Hippocampal formation (tissue), 2 donors: Measurements from ENCODE around the gene MYH9.
A peak's percentile ranks its signal among the peaks of the same experiment; 100 is the strongest.

Experiments used
- DNase-seq, 2 donors: peaks; one replicate each; lab custom pipeline; 2025; lab: John Stamatoyannopoulos, UW

The MYH9 gene

DNA sequence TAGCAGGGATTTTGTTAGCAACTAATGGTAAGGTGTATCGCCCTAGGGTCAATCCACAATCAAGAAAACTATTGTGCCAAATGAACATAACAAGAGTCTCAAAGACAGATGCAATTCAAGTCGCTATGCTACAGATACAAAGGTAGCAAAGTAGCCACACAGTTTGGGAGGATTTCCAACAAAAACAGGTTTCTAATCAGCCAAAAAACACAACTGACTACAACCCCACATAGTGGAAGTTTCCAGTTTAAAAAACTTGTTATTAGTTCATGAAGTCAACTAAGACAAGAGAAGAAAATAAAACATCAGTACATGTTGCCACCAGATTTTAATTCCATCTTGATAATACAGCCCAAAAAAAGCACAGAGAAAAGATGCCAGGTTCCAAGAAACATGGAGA lies 38.0 kb downstream of the MYH9 start:
- no peak for DNase-seq

DNA sequence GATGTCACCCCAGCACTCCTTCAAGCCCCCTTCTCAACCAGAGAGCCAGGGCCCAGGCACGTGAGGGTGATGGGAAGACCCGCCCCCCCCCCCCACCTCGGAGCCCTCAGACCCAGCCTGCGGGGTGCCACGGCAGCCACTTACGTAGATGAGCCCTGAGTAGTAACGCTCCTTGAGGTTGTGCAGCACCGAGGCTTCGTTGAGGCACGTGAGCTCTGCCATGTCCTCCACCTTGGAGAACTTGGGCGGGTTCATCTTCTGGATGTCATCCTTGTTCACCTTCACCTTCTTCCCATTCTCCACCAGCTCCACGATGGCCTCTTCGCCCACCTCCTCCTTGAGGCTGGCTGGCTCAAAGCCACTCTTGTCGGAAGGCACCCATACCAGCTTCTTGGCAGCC lies 39.0 kb downstream of the MYH9 start:
- DNase-seq, result no peak

DNA sequence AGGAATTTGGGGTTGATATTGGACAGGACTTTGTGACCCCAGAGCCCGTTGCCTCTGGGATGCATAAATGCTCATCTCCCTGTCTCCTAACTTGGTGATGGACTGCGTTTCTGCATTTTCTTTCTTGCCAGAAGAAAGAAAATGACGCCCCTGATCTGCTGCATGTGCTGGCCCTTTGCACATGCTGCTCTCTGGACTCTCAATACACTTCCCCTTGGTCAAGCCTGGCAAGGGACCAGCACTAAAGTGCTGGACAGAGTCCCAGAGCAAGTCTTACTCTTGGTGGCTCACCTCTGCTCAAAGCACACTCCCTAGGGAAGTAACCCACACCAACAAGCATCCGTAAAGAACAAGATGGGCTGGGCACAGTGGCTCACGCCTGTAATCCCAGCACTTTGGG lies 40.7 kb downstream of the MYH9 start:
- no peak for DNase-seq

DNA sequence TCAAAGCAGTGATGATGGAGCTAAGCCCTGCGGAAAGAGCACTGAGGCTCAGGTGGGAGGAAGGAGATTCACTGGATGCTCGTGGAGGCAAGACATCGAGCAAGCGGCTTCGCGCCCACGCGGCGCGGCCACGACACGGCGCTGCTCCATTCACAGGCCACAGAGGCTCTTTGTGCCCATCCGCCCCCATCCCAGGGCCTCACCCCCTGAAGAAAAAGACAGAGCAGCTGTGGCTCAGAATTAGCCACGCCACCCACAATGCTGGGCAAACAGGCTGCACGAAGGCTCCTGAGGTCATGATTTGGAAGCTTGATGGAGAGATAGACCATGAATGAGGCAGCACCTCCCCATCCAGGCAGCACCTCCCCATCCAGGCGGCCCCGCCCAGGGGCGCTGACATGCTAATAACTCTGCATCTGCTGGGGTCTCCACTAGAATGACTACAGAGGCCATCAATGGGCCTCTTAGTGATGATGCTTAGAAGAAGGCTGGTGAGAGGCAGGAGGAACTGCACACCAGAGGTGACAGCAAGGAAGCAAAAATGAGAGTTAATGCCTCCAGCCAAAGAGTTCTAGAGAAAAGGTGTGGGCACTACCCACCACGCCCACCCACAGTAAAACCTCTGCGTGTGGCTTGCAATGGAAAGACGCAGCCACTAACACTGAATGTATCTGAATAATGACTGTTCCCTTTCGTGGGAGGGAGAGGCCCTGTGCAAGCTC lies 43.5 kb downstream of the MYH9 start:
- DNase-seq, result peak; percentile 78 to 86

DNA sequence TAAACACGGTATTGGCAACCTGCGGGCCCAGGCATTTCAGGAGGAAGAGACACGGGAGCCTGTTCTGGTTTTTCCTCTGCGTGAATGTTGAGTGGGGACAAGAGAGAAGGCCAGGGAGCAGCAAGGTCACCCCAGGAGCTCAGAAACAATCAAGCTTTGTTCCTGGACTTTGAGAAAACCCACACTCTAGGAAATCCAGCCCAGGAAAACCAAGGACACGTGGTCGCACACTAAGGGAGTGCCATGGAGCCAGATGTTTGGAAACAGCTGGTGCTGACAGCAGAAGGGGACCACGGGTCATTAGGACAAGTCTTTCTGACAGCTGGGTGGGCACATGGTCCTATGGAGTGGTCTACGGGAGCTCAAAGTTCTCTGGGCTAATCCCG lies 44.1 kb downstream of the MYH9 start:
- peak; percentile 65 to 78 for DNase-seq

DNA sequence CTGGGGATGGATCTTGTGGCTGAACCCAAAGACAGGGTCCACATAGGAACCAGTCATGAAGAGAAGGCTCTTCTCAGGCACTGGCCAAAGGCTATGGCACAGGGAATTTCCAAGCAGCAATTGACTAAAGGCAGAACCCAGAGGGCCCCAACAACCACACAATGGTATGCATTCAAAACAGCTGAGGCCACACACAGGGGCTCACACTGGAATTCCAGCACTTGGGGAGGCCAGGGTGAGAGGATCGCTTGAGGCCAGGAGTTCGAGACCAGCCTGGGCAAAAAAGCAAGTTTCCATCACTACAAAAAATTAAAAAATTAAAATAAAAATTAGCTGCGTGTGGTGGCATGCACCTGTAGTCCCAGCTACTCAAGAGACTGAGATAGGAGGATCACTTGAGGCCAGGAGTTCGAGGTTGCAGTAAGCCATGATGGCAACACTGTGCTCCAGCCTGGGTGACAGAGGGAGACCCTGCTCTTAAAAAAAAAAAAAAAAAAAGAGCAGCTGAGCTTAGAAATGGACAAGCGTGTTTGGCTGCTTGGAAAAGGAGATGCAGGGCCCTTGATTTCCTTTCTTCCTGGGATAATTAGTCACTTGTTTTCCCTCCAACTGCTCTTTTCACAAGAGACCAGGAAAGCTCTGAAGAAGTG lies 44.6 kb downstream of the MYH9 start:
- no peak for DNase-seq

DNA sequence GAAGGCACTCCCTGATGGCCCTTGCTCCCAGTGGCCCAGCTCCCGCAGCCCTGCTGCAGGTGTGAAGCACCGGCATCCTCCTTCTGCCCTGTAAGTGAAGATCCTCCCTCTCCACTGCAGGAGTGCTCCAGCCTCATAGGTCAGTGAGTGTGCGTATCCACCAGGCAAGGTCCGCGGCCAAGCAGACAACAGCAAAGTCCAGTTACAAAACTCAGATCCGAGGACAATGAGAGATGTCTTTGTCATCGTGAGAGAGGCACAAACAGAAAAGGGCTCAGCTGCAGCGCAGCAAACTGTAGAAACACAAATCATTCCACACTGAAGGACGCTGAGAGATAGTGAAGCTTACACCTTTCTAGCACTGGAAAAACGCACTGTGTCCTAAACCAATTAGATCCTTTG lies 46.1 kb downstream of the MYH9 start:
- DNase-seq, result peak; percentile 50 to 68

DNA sequence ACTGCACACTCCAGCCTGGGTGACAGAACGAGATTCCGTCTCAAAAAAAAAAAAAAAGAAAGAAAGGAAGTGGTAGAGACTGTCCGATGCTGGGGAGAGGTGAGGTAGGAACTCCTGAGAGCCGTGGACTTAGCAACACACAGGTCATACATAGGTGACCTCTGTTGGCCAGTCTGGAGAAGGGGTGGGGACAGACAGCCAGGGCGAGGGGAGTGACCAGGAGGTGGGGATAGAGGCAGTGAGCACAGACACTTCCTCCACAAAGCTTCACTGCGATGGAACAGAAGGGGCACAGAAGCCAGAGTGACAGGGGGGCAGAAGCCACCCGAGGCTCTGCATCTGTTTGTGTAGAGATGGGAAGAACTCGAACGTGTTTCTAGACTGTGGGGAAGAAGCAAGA lies 47.1 kb downstream of the MYH9 start:
- no peak for DNase-seq

DNA sequence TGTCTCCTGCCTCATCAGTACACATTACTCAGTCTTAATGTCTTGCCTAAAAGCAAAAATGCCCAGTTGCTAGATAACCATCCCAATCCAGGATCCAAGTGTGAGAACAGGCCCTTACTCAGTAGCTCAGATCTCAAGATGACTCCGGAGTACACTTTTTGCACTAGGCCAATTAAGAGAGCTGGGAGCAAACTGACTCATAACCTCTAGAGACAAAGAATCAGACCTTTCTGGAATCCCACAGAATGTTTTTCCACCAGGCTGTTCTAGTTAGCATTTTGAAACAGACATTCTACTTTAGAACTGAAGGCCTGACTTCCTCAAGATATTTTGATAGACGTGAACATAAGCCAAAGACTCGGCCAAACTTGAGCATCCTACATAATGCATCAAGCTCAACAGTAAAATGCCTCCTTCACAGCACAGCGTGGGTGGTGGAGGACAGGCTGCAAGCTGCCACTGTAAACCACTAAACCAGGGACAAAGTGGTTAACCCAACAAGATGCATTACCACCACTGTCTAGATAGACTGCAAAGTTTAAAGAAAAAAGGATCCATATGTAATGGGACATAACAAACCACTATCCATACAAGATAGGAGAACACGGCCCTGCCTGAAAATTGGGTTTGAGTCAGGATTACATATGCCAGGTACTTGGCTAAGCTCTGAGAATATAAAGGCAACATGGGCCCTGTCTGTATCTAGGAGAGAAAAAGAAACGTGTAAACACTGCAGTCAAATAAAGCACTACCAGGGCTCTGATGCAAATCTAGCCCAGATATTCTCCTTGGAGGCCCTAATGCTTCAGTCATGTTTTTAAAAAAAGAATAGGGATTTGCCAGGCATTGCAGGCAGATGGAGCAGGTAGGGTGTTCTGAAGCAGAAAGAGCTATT lies 48.3 kb downstream of the MYH9 start:
- no peak for DNase-seq

DNA sequence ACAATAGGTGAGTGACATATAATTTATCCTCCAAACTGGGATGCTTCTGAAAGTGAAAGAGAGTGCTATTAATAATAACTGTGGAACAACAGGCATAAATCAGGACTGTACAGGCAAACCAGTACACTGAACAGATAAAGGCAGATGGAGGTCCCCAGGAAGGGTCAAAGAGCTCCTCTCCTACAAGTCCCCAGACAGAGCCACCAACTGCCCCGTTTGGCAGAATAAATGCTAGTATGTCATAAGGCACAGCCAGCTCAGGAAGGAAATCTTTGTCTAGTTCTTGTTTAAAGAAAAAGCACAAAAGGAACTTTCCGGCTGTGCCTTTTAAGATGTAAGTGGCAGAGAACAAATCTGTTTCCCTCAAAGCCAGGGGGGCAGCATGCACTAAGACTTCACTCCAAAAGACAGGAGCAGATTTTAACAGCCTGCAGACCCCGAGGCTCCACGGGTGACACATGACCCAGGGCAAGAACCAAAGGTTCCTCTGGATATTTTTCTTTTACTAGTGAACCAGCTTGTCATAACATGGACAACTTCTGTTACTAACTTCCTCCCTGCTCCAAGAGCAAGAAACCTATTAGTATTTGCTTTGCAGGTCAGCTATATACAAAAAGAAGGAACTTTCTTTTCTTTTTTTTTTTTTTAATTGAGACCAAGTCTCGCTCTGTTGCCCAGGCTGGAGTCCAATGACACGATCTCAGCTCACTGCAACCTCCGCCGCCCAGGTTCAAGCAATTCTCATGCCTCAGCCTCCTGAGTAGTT lies 50.2 kb downstream of the MYH9 start:
- no peak for DNase-seq

DNA sequence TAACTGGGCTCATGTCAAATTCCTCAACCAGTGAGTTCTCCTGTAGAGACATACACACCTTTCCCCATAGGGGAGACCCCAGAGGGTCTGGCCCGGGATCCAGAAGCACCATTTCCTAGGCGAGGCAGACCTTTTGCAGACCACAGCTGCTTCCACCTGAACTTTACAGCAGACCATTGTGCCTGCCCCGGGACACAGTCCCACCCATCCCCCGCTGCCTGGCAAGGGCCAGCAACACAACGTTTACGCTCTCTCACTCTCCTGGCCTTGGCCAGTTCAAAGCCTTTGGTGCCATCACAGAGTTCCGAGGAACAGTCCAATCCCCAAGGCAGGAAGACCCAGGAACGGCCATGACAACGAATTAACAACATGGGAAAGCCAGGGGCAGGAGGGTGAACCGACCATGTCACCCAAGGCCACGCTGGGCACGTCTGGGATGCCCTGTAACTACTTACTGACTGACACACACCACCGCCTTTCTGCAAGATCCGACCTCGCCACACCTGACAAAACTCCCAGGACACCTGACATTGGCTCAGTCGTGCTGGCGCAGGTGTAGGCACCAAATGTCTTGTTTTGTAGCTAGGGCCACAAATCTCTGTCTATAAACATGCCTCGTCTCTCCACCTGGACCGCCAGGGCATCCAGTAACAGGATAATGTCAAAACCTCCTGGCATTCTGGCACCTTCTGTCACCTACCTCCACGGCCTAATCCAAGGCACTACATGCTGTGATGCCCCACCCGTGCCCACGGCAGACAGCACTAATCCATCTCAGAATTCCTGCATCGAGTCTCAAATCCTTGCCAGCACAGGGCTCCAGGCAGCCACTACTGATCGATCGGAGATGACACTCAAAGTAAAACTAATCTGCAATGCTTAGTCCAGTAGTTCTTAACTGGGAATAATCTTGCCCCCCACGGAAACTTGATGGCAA lies 51.3 kb downstream of the MYH9 start:
- no peak for DNase-seq

DNA sequence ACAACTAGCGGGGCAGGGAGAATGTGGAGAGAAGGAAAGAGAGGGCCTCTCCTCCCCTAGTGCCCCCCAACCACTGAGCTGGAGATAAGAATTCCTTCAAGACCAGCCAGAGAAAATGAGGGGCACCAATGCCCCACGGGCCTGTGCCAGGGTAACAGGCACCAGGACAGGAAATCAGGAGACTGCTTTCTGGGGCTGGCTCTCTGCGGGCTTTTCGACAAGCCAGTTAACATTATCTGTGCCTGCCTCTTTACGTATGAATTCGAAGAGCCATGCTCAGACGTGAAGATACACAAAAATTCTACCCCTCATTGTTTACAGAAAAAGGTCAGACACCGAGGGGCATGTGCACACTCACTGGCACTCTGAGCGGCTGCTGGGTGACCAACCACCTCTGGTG lies 52.1 kb downstream of the MYH9 start:
- DNase-seq, result peak in 1 of 2 donors; percentile 69

DNA sequence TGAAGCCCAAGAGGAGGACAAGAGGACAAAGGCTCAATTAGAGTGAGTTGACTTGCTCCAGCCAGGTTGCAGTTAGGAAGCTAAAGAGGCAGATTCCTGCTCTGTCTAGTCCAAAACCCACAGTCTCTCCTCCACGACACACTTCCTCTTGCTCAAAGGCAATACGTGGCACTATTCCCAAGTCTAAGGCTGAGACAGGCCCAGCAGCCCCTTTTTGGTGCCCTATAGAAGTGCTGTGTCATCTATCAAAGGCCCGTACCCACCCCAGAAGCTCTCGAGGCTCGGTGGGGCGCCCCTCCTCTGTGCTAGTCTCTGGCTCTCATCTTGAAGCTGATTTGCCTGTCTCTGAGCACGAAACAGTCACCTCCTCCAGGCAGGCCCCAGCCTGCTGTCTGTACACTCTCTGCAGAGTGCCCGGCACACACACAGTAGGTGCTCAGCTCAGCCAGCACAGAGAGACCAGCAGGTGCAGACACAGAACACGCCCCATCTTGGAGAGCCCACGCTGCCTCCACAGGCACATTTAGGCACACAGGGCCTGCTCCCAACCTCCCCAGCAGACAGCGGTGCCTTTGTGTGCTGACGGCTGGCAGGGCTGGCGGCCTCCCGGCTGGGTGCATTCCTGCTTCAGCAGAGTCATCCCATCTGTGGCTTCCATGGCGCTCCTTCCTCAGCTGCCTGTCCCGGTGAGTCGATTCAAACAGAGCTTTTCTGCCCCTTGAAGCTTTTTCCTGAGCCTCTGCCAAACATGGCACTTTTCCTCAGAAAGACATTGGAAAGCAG lies 52.8 kb downstream of the MYH9 start:
- peak; percentile 61 to 76 for DNase-seq

DNA sequence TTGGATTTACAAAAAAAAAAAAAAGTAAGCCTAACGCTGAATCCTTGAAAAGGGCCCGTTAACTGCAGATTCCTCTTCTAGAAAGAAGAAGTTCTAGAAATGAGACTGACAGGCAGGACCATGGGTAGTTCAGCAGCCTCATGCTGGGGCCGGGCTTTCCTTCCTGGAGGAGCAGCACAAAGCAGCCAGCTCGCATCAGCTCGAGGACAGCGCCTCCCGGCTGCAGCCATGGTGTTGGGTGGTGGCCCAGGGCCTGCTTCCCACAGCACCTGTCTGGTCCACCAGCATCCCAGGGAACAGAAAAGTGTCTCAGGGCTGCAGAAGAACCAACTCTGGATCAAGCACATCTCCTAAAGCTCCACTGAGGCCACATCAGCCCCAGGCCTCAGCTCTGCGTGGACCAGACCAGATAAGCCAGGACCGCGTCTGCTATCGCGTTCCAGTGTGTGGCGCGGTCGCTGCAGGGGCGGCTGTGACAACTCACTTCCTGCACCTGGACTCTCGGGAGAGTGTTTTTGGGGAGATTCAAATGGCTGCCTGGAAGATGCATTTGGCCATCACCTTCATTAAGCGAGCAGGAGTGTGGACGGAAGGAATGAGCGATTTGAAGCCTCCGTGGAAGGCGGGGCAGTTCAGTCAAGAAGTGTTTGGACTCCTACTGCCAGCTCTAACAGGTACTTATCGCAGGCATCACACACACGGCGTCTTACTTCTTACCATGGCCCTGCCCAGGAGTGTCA lies 53.5 kb downstream of the MYH9 start:
- DNase-seq, result no peak

DNA sequence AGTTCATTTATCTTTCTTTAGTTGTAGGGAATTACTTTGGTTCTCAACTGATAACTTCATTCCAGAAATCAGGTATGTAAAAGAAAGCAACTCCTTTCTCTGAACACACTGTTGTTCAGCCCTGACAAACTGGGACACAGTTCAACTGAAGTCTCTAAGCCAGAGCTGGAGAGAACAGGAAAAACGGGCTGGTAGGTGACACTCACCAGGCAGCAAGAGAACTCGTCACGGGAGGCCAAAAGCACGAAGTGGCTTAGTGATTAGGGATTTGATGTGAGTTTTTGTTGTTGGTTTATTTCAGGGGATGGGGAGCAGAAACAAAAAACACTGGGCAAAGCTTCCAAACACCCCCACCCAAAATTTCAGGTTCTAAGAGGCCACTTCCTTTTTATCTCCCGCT lies 54.1 kb downstream of the MYH9 start:
- DNase-seq, result no peak

DNA sequence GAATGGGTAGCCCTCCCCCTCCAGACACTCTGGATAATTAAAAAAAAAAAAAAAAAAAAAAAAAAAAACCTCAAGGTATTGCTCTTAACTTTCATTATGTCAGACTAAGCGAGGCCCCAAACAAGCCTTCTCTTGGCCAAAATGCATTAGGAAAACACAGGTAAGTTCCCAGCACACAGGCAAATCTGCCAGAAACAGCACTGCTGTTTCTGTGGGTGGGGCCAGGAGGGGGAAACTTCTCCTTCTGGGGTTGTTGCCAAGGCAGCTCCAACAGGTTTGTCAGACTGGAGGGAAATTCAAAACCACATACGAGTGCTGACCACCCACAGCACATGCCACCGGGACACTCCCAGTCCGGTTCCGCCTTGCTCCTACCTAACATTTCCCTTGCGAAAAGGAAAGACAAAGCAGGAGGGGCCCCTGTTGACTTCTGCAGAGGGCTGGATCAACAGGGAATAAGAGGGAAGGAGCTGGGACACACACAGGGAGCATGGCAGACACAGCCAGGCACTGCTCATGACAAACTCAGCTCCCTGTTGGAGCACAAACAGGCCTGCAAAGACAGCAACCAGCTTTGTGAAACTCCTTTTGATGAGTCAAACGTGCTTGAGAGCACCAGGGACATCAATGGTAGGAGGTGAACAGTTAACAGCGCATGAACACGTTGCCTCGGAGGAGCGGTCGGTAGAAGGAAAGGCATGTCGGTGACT lies 55.0 kb downstream of the MYH9 start:
- no peak for DNase-seq

DNA sequence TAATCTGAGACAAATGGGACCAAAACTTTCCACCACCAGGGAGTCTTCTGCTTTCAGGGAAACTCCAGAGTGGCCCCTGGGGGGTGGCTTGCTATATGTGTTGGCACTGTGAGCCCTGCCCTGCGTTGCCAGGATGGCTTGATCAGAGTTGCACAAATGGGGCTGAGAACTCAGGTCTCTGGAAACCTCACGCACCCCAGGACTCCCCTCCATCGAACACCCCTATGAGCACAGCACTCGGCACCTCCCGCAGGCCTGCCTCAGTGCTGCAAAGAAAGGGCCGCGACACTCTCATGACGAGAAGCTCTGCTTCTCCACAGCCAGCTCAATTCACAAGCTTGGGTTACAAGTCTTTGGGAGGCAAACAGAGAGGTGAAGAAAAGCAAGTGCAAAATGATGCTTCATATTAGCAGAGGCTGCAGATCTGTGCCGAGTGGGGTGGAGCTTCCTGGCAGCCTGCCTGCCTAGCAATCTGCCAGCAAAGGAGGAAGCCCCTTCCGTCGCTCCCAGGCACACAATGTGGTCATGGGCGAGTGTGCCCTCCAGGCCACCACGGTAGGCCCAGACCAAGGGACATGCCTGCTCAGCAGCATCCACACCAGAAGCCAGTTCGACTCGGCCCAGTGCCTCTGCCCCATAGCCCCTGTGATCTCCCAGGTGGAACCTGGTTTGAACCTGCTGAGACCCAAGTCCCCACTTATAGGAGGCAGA lies 55.7 kb downstream of the MYH9 start:
- DNase-seq, result peak; percentile 27 to 52

DNA sequence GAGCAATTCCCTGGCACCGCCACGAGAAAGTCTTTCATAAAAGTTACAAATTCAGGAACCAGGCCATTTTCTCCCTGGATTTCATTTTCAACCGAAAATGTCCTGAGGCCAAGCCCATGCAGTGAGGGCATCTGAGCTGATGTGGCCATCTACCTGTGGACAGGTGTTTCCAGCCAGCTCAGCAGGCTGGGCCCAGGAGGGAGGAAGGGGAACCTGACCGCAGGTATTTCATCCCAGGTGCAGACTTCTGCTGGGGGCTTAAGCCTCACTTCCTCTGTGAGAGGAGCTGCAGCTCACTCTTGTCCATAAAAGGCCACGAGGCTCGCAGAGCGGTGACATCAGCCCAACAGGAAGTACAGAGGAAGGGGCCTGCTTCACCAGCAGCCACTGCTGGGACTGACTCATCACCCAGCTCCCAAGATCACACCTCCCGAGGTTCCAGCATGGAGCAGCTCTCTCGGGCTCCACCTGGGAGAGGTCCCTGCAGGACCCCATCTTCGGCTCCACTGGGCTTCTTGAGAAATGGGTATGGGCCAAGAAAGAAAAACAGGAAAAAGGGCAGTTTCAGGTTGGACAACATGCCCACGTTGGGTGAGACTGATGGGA lies 56.4 kb downstream of the MYH9 start:
- DNase-seq, result peak in 1 of 2 donors; percentile 32
